Keratinocyte (primary cell): ENCODE data around the gene U2AF1L4.

Experiments used
- EZH2 ChIP-seq: IDR thresholded peaks from one replicate; pipeline ENCODE4 v1.6.1; 2012; ENCODE audit warnings: inconsistent platforms, mild to moderate bottlenecking, low read length, moderate library complexity
- TF ChIP-seq, protein P1 (sequence below), 3 experiments: IDR thresholded peaks in 1 of 3; conservative IDR thresholded peaks in 1 of 3; optimal IDR thresholded peaks in 1 of 3; 2 replicates in 2 of 3; 3 replicates in 1 of 3; pipeline versions ENCODE3 to v1.5.1; 2011; ENCODE audit warnings: low read length in 3 of 3, mild to moderate bottlenecking in 3 of 3, moderate library complexity in 2 of 3, control low read depth in 1 of 3, inconsistent platforms in 1 of 3; ENCODE audit not compliant: insufficient read depth in 2 of 3; ENCODE audit errors: extremely low read depth in 1 of 3

DNA sequence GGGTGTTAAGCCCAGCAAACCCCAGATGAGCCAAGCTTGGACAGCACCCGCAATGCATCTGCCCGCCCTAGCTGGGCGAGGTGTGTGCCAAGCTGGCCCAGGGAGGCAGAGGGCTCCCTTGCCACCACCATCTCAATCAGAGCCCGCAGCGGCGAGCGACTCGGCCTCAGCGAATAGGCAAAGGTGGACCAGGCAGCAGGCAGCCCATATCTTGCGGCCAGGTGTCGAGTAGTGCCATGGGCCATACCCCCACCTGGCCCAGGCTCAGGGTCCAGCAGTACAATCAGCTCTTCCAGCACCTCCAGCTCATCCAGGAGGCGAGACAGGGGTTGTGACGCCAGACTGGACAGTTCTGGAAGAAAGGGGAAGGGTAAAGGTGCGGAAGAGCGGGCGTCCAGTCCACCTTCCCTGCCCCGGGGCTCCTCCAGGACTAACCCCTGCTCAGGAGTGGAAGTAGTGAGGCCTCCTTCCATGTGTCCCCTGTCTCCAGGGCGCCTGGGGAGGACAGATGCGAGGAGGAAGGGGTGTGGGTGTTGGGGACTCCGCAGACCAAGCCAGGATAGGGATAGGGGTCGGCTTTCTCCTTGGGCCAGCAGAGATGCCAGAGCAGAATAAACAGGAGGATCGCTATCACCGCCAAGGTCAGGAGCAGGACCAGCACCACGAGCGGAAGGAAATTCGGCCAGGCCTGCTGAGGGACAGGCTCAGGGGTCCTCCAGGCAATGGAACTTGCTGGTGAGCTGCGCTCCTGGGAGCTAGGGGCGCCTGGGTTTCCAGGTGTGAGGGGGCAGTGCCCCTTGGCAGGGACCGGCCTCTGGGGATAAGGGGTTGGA is 5.7 kb downstream of the U2AF1L4 start:
- TF ChIP-seq, protein P1, sequence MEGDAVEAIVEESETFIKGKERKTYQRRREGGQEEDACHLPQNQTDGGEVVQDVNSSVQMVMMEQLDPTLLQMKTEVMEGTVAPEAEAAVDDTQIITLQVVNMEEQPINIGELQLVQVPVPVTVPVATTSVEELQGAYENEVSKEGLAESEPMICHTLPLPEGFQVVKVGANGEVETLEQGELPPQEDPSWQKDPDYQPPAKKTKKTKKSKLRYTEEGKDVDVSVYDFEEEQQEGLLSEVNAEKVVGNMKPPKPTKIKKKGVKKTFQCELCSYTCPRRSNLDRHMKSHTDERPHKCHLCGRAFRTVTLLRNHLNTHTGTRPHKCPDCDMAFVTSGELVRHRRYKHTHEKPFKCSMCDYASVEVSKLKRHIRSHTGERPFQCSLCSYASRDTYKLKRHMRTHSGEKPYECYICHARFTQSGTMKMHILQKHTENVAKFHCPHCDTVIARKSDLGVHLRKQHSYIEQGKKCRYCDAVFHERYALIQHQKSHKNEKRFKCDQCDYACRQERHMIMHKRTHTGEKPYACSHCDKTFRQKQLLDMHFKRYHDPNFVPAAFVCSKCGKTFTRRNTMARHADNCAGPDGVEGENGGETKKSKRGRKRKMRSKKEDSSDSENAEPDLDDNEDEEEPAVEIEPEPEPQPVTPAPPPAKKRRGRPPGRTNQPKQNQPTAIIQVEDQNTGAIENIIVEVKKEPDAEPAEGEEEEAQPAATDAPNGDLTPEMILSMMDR (optimal IDR thresholded peaks at IDR 0.05 in 1 of 3, IDR thresholded peaks at IDR 0.05 in 1 of 3, conservative IDR thresholded peaks at IDR 0.05 in 1 of 3; ENCODE audit: extremely low read depth in 1 of 3, insufficient read depth in 2 of 3, low read length in 3 of 3): no peak
- TF ChIP-seq EZH2: no peak
